Measurements from ENCODE around the gene TBC1D2B.
"Not testable (repeated sequence)": the region's sequence is repeated elsewhere in the genome, so short reads cannot be mapped to it uniquely, and the experiment has no call there.

TBC1D2B gene

GRCh38 chr15:77967798-77968197 is 109.7 kb downstream of the TBC1D2B start:
- no peak overlapping the region for H3K4me3 ChIP-seq (replicated peaks in 1 of 2; ENCODE audit: low read depth in 2 of 2, low read length in 2 of 2)
- DNase-seq (ENCODE audit: low read depth in 2 of 2): no peak
- TF ChIP-seq CTCF (IDR thresholded peaks at IDR 0.05; ENCODE audit: low read depth, low read length): no peak

GRCh38 chr15:77967235-77967615 is 110.3 kb downstream of the TBC1D2B start:
- not testable (repeated sequence) for DNase-seq (ENCODE audit: low read depth in 2 of 2); H3K4me3 ChIP-seq (replicated peaks in 1 of 2; ENCODE audit: low read depth in 2 of 2, low read length in 2 of 2)

- peak; percentile 44 to 66 for DNase-seq (ENCODE audit: low read depth in 2 of 2)
- peak; percentile 91 for TF ChIP-seq CTCF (IDR thresholded peaks at IDR 0.05; ENCODE audit: low read depth, low read length)
- no peak overlapping the region for H3K4me3 ChIP-seq (replicated peaks in 1 of 2; ENCODE audit: low read depth in 2 of 2, low read length in 2 of 2)
These were observed 110.8 kb downstream of the TBC1D2B start for GRCh38 chr15:77966540-77967234.

- no peak for DNase-seq (ENCODE audit: low read depth in 2 of 2)
- H3K4me3 ChIP-seq (replicated peaks in 1 of 2; ENCODE audit: low read depth in 2 of 2, low read length in 2 of 2): no peak overlapping the region
- no peak for TF ChIP-seq CTCF (IDR thresholded peaks at IDR 0.05; ENCODE audit: low read depth, low read length)
These were observed 113.3 kb downstream of the TBC1D2B start for GRCh38 chr15:77964193-77964592.

- peak; percentile 98 for TF ChIP-seq CTCF (IDR thresholded peaks at IDR 0.05; ENCODE audit: low read depth, low read length)
- H3K4me3 ChIP-seq (replicated peaks in 1 of 2; ENCODE audit: low read depth in 2 of 2, low read length in 2 of 2): peak overlapping the region in 1 of 2 donors; percentile 30
- peak; percentile 68 to 71 for DNase-seq (ENCODE audit: low read depth in 2 of 2)
These were observed 118.1 kb downstream of the TBC1D2B start for GRCh38 chr15:77959432-77959879.

- H3K4me3 ChIP-seq (replicated peaks in 1 of 2; ENCODE audit: low read depth in 2 of 2, low read length in 2 of 2); DNase-seq (ENCODE audit: low read depth in 2 of 2): not testable (repeated sequence)
These were observed 118.6 kb downstream of the TBC1D2B start for GRCh38 chr15:77958716-77959431.

- not testable (repeated sequence) for DNase-seq (ENCODE audit: low read depth in 2 of 2); H3K4me3 ChIP-seq (replicated peaks in 1 of 2; ENCODE audit: low read depth in 2 of 2, low read length in 2 of 2)
These were observed 119.5 kb downstream of the TBC1D2B start for GRCh38 chr15:77958021-77958420.

- peak in 1 of 2 donors; percentile 59 for DNase-seq (ENCODE audit: low read depth in 2 of 2)
These were observed 123.6 kb downstream of the TBC1D2B start for GRCh38 chr15:77953926-77954325.

GRCh38 chr15:77952928-77953446 is 124.5 kb downstream of the TBC1D2B start:
- not testable (repeated sequence) for H3K4me3 ChIP-seq (replicated peaks in 1 of 2; ENCODE audit: low read depth in 2 of 2, low read length in 2 of 2); DNase-seq (ENCODE audit: low read depth in 2 of 2)

More at GRCh38 chr15:77953926-77954325, 123.6 kb downstream of the TBC1D2B start:
- H3K4me3 ChIP-seq (replicated peaks in 1 of 2; ENCODE audit: low read depth in 2 of 2, low read length in 2 of 2): not testable (repeated sequence)

- DNase-seq (ENCODE audit: low read depth in 2 of 2); H3K4me3 ChIP-seq (replicated peaks in 1 of 2; ENCODE audit: low read depth in 2 of 2, low read length in 2 of 2): not testable (repeated sequence)
These were observed 126.3 kb downstream of the TBC1D2B start for GRCh38 chr15:77951105-77951786.

- H3K4me3 ChIP-seq (replicated peaks in 1 of 2; ENCODE audit: low read depth in 2 of 2, low read length in 2 of 2); DNase-seq (ENCODE audit: low read depth in 2 of 2): not testable (repeated sequence)
These were observed 127.0 kb downstream of the TBC1D2B start for GRCh38 chr15:77950470-77950869.

Measured in cardiac fibroblast (primary cell).